ENCODE data around the gene ZNF496.
"Not testable (repeated sequence)": the region's sequence is repeated elsewhere in the genome, so short reads cannot be mapped to it uniquely, and the experiment has no call there.

Gene ZNF496

GRCh38 chr1:247295746-247296145 lies 35.9 kb downstream of the ZNF496 start:
- no peak for DNase-seq

- DNase-seq: no peak
These were observed 36.4 kb downstream of the ZNF496 start for GRCh38 chr1:247295274-247295684.

- no peak for DNase-seq
These were observed 37.4 kb downstream of the ZNF496 start for GRCh38 chr1:247294282-247294681.

- no peak for DNase-seq
These were observed 38.6 kb downstream of the ZNF496 start for GRCh38 chr1:247293047-247293446.

GRCh38 chr1:247291833-247292561 lies 39.7 kb downstream of the ZNF496 start:
- no peak for DNase-seq

GRCh38 chr1:247291161-247291560 lies 40.5 kb downstream of the ZNF496 start:
- DNase-seq: no peak

GRCh38 chr1:247290576-247290975 lies 41.1 kb downstream of the ZNF496 start:
- DNase-seq: no peak

- DNase-seq: not testable (repeated sequence)
These were observed 42.3 kb downstream of the ZNF496 start for GRCh38 chr1:247289274-247289892.

GRCh38 chr1:247288341-247288740 lies 43.3 kb downstream of the ZNF496 start:
- DNase-seq: no peak

- no peak for DNase-seq
These were observed 44.2 kb downstream of the ZNF496 start for GRCh38 chr1:247287460-247287859.

GRCh38 chr1:247286134-247286670 lies 45.5 kb downstream of the ZNF496 start:
- DNase-seq: no peak

- DNase-seq: no peak
These were observed 50.6 kb downstream of the ZNF496 start for GRCh38 chr1:247281001-247281574.

- DNase-seq: no peak
These were observed 54.5 kb downstream of the ZNF496 start for GRCh38 chr1:247277191-247277590.

- no peak for DNase-seq
These were observed 56.9 kb downstream of the ZNF496 start for GRCh38 chr1:247274605-247275256.

GRCh38 chr1:247273013-247273412 lies 58.7 kb downstream of the ZNF496 start:
- peak in 25 of 51 donors; percentile 3 to 65 (median 16) for DNase-seq

- DNase-seq: no peak
These were observed 61.7 kb downstream of the ZNF496 start for GRCh38 chr1:247270003-247270402.

GRCh38 chr1:247269133-247269532 lies 62.5 kb downstream of the ZNF496 start:
- DNase-seq: no peak

- DNase-seq: no peak
These were observed 63.1 kb downstream of the ZNF496 start for GRCh38 chr1:247268390-247269045.

- DNase-seq: no peak
These were observed 65.6 kb downstream of the ZNF496 start for GRCh38 chr1:247266053-247266452.

GRCh38 chr1:247255772-247256171 lies 75.9 kb downstream of the ZNF496 start, which contains the start of gene VN1R5:
Gene VN1R5 (plus strand): TSS chr1:247256072.
- not testable (repeated sequence) for DNase-seq

- DNase-seq: no peak
These were observed 84.1 kb downstream of the ZNF496 start for GRCh38 chr1:247247568-247247967.

Data from hypothalamus (tissue), 51 donors.